ENCODE data around the gene ALDH3A1.

The ALDH3A1 gene

DNA sequence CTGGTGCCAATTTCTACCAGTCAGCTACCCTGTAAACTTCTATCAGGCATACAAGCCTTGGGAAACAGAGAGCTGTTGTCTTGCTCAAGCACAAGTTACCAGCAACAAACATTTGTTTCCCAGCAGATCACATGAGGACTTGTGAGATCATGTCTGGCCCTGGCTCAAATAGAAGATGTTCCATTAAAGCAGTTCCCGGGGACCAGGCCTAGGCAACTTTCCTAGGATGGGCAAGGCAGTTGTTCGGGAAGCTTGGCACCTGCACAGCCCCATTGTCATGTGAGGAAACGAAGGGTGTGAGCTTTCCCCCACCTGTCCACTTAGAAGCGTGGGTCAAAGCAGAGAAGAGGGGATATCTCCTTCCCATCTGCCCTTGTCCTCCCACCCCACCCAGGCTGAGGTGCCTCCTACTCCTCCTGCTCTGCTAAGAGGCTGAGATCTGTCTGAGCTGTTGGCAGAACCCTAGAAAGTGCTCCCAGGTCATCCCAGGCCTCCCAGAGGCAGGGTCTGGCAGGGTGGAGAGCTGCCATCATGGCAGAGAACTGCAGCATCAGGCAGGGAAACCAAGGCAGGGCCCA is 20.5 kb downstream of the ALDH3A1 start:
- intact Hi-C loops (cut with DNase I), result loop anchor here (2.0 to 5.0 kb wide), 2 partner anchors 25 to 80 kb away; partner anchors contain the start of gene ALDH3A2
- DNase-seq, result peak in 40 of 42 donors; percentile 37 to 95 (median 81)

DNA sequence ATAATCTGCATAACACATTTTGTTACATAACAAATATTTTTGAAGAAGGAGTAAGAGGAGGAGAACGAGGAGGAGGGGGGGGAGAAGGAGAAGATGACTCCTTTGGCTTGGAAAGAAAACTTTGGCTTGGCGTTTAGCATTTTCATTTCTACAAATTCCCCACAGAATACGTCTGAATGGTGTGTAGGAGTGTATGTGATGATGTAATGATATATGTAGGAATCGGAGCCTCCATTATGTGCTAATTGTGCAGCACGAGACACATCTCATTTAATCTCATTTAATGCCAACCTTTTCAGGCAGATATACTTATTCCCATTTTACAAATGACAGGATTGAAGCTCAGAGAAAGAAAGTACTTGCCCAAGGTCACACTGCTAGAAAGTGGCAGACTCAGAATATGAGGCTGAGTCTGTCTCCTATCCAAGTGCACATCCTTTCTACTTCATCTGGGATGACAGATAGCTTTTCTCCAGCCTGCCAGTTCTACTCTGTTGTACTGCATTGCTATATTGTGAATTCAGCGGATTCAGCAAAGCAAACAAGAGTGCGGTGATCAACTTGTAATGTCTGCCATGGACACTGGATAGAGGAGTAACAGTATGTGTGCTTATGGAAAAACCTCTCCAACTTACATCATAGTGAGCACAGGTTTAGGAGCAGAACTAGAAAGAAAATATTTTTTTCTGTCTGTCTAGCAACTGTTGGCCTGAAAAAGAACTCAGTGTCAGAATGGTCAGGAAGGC is 21.3 kb downstream of the ALDH3A1 start:
- peak in 5 of 42 donors; percentile 39 to 61 (median 47) for DNase-seq
- intact Hi-C loops (cut with DNase I), result loop anchor here (5.0 kb wide), 1 partner anchor 80 kb away; the partner anchor contains the start of gene ALDH3A2

DNA sequence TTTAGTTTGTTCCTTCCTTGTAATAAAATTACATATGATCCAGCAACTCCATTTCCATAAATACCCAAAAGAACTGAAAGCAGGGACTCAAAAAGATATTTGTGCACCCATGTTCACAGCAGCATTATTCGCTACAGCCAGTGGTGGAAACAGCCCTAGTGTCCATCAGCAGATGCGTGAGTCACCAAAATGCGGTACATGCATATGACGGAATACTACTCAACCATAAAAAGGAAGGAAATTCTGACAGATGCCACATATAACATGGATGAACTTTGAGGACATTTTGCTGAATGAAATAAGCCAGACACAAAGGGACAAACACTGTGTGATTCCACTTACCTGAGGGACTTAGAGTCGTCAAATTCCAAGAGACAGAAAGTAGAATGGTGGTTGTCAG is 22.6 kb downstream of the ALDH3A1 start:
- DNase-seq, result no peak
- intact Hi-C loops (cut with DNase I), result loop anchor here (5.0 kb wide), 1 partner anchor 78 kb away; the partner anchor contains the start of gene ALDH3A2

DNA sequence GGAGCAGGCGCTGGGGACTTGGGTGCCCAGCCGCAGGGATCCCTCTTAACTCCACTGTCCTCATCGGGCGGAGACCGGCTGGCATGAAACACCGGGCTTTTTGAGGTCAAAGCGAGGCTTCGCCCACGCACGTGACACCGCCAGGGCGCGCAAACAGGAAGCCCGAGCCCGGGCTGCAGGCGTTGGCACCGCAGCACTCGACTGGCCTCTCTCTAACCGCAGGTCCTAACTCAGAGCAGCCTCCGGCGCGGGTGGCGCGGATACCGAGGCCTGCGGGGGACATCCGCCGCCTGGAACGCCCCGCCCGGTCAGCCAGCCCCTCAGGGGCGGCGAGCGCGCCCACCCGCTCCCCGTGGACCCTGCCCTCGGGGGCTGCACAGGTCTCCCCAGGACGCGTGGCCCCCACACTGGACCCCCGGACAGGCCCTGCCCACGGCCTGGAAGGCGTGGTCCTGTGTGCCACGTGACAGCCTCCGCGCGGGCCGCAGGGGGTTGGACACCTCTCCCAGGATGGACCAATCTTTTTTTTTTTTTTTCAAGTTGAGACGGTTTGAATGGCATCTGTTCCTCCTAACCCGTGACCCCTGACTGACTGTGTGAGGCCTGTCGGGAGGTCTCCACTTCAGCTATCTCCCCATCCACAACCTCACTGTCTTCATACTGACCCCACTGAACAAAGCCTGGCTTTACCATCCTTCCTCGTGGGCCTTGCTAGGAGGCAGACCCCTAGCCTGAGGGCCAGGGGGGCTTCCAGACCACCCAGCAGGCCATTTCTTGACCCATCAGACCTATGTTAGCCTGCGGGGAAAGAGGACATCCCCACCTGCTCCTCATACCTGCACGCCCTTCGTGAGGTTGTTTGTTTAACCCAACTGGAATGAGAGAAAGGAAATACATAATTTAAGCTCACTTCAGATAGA is 23.3 kb downstream of the ALDH3A1 start:
- peak in 27 of 42 donors; percentile 28 to 76 (median 51) for DNase-seq
- intact Hi-C loops (cut with DNase I), result loop anchor here (5.0 kb wide), 1 partner anchor 77 kb away; the partner anchor contains the start of gene ALDH3A2

DNA sequence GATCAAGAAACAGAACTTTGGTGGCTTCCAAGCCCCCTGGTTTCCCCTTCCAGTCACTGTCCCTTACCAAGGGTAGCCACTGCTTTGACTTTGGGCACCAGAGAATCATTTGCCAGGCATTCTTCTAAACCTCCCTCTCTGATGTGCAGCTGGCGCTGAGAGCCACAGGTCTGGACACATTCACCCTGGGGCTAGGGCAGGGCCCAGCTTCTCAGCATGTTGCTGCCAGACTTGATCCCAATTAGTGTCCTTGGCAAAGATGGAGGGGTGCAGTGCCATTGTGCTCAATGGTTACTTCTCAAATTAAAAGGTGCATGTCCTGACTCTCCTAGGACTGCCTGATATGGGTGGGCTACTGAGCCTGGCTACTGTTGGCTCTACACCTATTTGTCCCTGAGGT is 24.1 kb downstream of the ALDH3A1 start:
- intact Hi-C loops (cut with DNase I), result no loop called here
- no peak for DNase-seq

DNA sequence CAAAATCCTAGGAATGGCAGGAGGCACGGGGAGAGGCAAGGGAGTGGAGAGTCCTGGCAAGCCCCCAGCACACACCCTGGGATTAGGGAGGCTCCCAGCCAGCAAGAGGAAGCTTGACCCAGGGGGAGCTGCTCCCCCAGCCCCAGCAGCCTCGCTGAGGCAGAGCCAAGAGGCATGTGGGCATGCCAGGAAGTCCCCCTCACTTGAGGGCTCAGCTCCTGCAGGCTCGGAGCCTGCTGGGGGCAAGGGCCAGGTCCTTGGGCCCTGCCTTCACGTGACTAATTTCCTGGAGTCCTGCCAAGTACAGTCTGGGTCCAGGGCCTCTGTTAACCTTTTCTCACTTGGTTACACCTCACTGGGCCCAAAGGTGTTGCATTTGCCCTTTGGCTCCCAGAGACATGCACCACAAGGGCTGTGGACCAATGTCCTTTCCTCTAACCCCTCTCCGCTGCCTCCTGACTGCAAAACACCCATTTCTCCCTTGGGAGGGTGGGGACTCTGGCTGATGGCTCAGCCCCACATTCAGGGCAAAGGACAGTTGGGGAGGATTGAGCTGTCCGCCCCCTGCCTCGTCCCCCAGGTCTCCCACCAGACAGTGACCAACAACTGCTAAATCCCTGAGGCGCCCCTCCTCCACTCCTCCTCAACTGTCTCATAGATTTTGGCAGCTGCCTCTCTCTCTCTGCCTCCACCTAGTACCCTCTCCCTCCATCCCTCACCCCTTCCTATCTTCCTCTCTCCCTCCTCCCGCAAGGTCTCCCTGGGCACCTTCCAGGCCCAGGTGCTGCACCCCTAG is 27.3 kb downstream of the ALDH3A1 start:
- intact Hi-C loops (cut with DNase I), result no loop called here
- DNase-seq, result no peak

- intact Hi-C loops (cut with DNase I), result no loop called here
- DNase-seq, result no peak
These were observed 28.0 kb downstream of the ALDH3A1 start for GRCh38 chr17:19720210-19720475.

GRCh38 chr17:19719355-19720209 is 28.5 kb downstream of the ALDH3A1 start:
- no peak for DNase-seq
- intact Hi-C loops (cut with DNase I), result no loop called here

- intact Hi-C loops (cut with DNase I), result no loop called here
- DNase-seq, result no peak
These were observed 29.3 kb downstream of the ALDH3A1 start for GRCh38 chr17:19718613-19719354.

GRCh38 chr17:19718041-19718612 is 30.0 kb downstream of the ALDH3A1 start:
- intact Hi-C loops (cut with DNase I), result no loop called here
- DNase-seq, result no peak

GRCh38 chr17:19717411-19717908 is 30.6 kb downstream of the ALDH3A1 start:
- DNase-seq, result no peak
- intact Hi-C loops (cut with DNase I), result no loop called here

- DNase-seq, result no peak
- intact Hi-C loops (cut with DNase I), result no loop called here
These were observed 31.1 kb downstream of the ALDH3A1 start for GRCh38 chr17:19717031-19717360.

GRCh38 chr17:19716108-19717030 is 31.7 kb downstream of the ALDH3A1 start, which contains the start of gene SLC47A2:
TSS of gene SLC47A2 (minus strand) at chr17:19716584. CDS start at chr17:19716555, 29 bp downstream.
- peak in 13 of 42 donors; percentile 16 to 70 (median 33) for DNase-seq
- intact Hi-C loops (cut with DNase I), result no loop called here

DNA sequence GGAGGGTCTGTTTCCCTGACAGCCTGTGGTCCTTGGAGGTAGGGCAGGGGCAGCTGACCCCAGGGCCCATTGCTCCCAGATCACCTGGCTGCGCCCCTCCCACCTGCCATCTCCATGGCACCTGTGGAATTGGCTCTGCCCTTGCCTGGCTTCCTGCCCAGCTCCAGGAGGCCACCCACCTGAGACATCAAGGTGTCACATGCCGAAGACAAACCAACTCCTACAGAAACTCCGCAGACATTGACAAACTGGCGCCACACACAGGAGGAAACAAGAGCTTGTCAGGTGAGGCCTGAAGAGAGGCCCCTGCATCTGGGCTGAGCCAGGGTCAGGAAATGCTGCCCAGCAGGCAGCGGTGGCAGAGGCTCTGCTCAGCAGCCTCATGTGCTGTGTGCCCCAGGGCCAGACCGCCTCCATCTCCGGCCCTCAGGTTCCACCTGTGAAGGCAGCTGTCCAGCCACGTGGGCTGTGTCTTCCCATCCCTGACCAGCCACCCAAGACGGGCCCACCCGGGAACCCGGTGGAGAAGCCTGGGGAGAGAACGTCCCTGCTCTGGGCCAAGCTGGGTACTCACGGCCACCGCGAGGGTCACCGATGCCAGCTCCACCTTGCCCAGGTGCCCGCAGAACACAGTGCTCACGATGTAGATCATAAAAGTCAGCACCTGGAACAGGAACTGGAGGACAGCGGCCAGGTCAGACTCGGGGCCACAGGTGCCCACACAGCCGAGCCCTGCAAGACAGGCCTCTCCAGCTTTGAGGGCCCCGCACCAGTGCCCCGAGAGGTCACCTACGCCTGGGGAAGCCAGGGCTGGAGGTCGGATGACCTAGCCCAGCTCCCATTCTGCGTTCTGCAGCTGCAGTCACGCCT is 33.3 kb downstream of the ALDH3A1 start:
- intact Hi-C loops (cut with DNase I), result no loop called here
- DNase-seq, result peak in 13 of 42 donors; percentile 27 to 67 (median 44)

- peak in 2 of 42 donors; percentile 8 to 27 for DNase-seq
- intact Hi-C loops (cut with DNase I), result no loop called here
These were observed 34.2 kb downstream of the ALDH3A1 start for GRCh38 chr17:19713901-19714361.
